ENCODE measurements around the gene OR2A25.

OR2A25 gene

DNA sequence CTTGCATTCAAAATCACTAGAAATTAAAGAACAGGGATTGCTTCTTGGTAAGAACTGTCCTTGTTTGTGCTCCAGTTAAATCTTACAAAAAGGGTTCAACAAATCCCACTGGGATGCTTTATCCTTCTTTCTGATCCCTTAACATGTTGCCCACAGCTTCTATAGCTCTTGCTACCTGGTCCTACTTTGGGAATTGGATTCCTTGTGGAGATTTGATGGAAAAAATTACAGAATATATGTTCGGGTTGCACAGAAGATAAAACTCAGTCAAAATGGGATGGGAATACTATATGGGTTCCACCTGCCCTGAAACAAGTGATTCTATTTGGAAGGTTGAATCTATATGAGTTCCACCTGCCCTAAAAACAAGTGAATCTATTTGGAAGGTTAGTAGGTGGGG, at the start of gene OR2A25:
Gene OR2A25 (plus strand): TSS at position 301 of the 400 bp plus-strand sequence. CDS start 4,409 bp downstream, outside the sequence.
- DNase-seq (ENCODE audit: low read depth, low spot score), result no peak
- H3K36me3 ChIP-seq (ENCODE audit: control insufficient read depth, insufficient read depth, low read length), result no peaks in the 10 kb centered on the region
- no peaks in the 10 kb centered on the region for H3K27me3 ChIP-seq (ENCODE audit: control insufficient read depth, insufficient read depth, low read length)
- no peak within 1 kb of the TSS for H3K4me3 ChIP-seq (ENCODE audit: low read length)
- no peaks in the 10 kb centered on the region for H3K4me1 ChIP-seq (ENCODE audit: control insufficient read depth, insufficient read depth, low read length)
- no peaks in the 10 kb centered on the region for H3K9me3 ChIP-seq (ENCODE audit: control insufficient read depth, insufficient read depth, low read length)
- no peak within 1 kb of the TSS for H3K27ac ChIP-seq (ENCODE audit: low read length)
- no CpG with 5 or more reads among the region's 1 CpG for WGBS (ENCODE audit: insufficient coverage, insufficient read length)

DNA sequence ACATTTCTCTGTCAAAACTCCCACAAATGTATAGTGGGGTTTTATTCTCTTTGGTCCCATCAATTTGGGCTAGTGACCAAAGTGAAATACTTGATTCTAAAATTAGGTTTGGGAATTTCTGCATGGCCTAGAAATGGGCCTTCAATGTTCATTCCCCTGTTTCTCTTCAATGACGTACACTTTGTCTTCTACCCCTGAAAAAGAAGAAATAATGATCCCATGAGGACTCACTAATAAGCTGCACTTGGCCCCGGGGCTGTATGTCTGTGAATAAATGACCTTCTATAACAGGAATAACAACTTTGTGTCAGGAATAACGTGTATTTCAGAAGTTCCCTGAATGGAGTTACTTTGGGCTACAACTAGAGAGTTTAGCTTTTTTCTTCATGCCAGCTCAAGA, 49.3 kb upstream of the OR2A25 start:
- Histone ChIP-seq H3K9me3 (ENCODE audit: control insufficient read depth, insufficient read depth, low read length) (no peaks in the 10 kb centered on the region), H3K36me3 (ENCODE audit: control insufficient read depth, insufficient read depth, low read length) (no peaks in the 10 kb centered on the region), H3K4me3 (ENCODE audit: low read length) (no peak overlapping the region), H3K27ac (ENCODE audit: low read length) (no peak overlapping the region), H3K27me3 (ENCODE audit: control insufficient read depth, insufficient read depth, low read length) (no peaks in the 10 kb centered on the region), H3K4me1 (ENCODE audit: control insufficient read depth, insufficient read depth, low read length) (no peaks in the 10 kb centered on the region)
- no peak for DNase-seq (ENCODE audit: low read depth, low spot score)
- WGBS (ENCODE audit: insufficient coverage, insufficient read length), result no CpG with 5 or more reads among the region's 3 CpGs

DNA sequence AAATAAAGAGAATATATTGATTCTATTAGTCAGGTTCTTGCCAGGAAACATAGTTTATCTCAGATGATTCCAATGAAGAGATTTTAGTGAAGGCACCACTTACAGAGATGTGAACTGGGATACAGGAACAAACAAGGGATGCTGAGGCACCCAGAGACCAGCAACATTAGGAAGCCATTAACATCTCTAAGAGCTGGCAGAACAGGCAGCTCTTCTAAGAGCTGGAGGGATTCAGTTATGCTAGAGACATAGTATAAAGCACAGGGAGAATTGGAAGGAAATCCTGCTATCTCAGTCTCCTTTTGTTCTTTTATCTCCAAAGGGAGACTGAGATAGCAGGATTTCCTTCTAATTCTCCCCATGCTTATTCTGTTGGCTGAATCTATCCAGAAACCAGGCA, 47.4 kb upstream of the OR2A25 start:
- DNase-seq (ENCODE audit: low read depth, low spot score), result no peak
- Histone ChIP-seq H3K27ac (ENCODE audit: low read length) (no peak overlapping the region), H3K4me1 (ENCODE audit: control insufficient read depth, insufficient read depth, low read length) (no peaks in the 10 kb centered on the region), H3K9me3 (ENCODE audit: control insufficient read depth, insufficient read depth, low read length) (no peaks in the 10 kb centered on the region), H3K27me3 (ENCODE audit: control insufficient read depth, insufficient read depth, low read length) (no peaks in the 10 kb centered on the region), H3K36me3 (ENCODE audit: control insufficient read depth, insufficient read depth, low read length) (no peaks in the 10 kb centered on the region), H3K4me3 (ENCODE audit: low read length) (no peak overlapping the region)

DNA sequence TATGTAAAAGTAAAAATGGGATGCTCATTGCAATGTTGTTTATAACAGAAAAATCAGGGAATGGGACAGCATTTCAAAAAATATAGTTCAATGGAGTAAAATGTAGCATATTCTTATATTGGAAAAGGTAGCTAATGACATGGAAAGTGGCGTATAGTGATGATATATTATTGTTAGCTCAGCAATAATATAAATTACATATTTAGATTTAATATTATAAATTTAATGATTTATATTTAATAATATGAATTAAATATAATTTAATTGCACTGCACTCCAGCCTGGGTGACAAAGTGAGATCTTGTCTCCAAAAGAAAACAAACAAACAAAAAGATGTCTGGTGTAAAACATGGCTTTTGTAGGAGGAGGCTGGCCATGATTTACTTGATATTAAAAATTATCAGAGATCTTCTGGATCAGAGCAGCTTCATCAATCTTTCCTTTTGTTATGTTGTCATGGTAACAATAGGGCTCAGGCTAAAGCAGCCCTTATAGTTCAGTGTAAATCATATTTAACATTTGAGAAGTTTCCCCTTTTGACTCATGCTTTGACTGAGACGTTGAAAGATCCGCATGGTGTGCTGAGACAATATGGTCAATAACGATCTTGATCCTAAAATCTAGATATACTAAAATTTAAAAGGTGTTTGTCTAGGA, 46.3 kb upstream of the OR2A25 start:
- no peaks in the 10 kb centered on the region for H3K9me3 ChIP-seq (ENCODE audit: control insufficient read depth, insufficient read depth, low read length)
- no peaks in the 10 kb centered on the region for H3K4me1 ChIP-seq (ENCODE audit: control insufficient read depth, insufficient read depth, low read length)
- no peak overlapping the region for H3K27ac ChIP-seq (ENCODE audit: low read length)
- WGBS (ENCODE audit: insufficient coverage, insufficient read length), result 100% methylated on average over 1 of the region's 4 CpGs
- no peak for DNase-seq (ENCODE audit: low read depth, low spot score)
- no peaks in the 10 kb centered on the region for H3K27me3 ChIP-seq (ENCODE audit: control insufficient read depth, insufficient read depth, low read length)
- H3K36me3 ChIP-seq (ENCODE audit: control insufficient read depth, insufficient read depth, low read length), result no peaks in the 10 kb centered on the region
- no peak overlapping the region for H3K4me3 ChIP-seq (ENCODE audit: low read length)

- H3K9me3 ChIP-seq (ENCODE audit: control insufficient read depth, insufficient read depth, low read length), result no peaks in the 10 kb centered on the region
- DNase-seq (ENCODE audit: low read depth, low spot score), result no peak
- no peaks in the 10 kb centered on the region for H3K4me1 ChIP-seq (ENCODE audit: control insufficient read depth, insufficient read depth, low read length)
- H3K4me3 ChIP-seq (ENCODE audit: low read length), result no peak overlapping the region
- no CpG with 5 or more reads among the region's 3 CpGs for WGBS (ENCODE audit: insufficient coverage, insufficient read length)
- no peaks in the 10 kb centered on the region for H3K36me3 ChIP-seq (ENCODE audit: control insufficient read depth, insufficient read depth, low read length)
- H3K27me3 ChIP-seq (ENCODE audit: control insufficient read depth, insufficient read depth, low read length), result no peaks in the 10 kb centered on the region
- no peak overlapping the region for H3K27ac ChIP-seq (ENCODE audit: low read length)
Observed at GRCh38 chr7:144024213-144024612, 45.4 kb upstream of the OR2A25 start.

DNA sequence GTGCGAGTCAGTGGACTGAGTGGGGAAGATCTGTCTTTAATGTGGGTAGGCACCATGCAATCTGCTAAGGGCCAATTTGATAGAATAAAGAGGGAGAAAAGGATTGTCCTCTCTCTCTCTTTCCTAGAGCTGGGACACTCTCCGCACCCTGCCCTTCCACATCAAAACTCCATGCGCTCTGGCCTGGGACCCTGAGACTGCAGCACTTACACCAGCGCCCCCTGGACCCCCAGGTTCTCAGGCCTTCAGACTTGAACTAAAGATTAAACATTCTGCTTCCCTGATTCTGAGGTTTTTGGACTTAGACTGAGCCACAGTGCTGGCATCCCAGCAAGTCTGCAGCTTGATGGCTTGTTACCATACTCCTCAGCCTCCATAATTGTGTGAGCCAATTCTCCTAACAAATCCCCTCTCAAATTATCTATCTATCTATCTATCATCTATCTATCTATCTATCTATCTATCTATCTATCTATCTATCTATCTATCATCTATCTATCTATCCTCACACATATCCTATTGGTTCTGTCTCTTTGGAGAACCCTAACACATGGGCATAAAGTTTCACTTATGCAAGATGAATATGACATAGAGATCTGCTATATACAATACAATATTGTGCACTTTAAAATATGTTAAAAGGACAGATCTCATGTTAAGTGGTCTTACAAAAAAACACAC, 43.3 kb upstream of the OR2A25 start:
- Histone ChIP-seq H3K9me3 (ENCODE audit: control insufficient read depth, insufficient read depth, low read length) (no peaks in the 10 kb centered on the region), H3K27me3 (ENCODE audit: control insufficient read depth, insufficient read depth, low read length) (no peaks in the 10 kb centered on the region), H3K4me3 (ENCODE audit: low read length) (no peak overlapping the region), H3K36me3 (ENCODE audit: control insufficient read depth, insufficient read depth, low read length) (no peaks in the 10 kb centered on the region), H3K27ac (ENCODE audit: low read length) (no peak overlapping the region), H3K4me1 (ENCODE audit: control insufficient read depth, insufficient read depth, low read length) (no peaks in the 10 kb centered on the region)
- no CpG with 5 or more reads among the region's 4 CpGs for WGBS (ENCODE audit: insufficient coverage, insufficient read length)
- no peak for DNase-seq (ENCODE audit: low read depth, low spot score)

DNA sequence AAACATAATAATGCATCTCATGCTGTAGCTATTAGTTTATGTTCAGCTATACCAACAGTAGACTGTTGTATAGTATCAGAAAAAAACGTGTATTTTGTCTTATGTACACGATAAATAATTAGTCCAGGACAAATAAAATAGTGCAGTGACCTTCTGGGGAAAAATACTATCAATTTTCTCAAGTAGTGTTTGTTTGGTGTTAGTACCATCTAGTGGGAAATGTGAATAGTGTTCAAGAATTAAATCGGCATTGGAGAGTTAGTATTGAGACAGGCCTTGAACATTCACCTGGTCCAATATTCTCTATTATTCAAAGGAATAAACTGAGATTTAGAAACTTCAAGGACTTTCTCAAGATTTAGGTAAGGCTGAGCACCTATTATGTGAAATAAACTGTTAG, 42.5 kb upstream of the OR2A25 start:
- WGBS (ENCODE audit: insufficient coverage, insufficient read length), result no CpG with 5 or more reads among the region's 3 CpGs
- no peaks in the 10 kb centered on the region for H3K4me1 ChIP-seq (ENCODE audit: control insufficient read depth, insufficient read depth, low read length)
- H3K27me3 ChIP-seq (ENCODE audit: control insufficient read depth, insufficient read depth, low read length), result no peaks in the 10 kb centered on the region
- no peak for DNase-seq (ENCODE audit: low read depth, low spot score)
- no peak overlapping the region for H3K27ac ChIP-seq (ENCODE audit: low read length)
- H3K36me3 ChIP-seq (ENCODE audit: control insufficient read depth, insufficient read depth, low read length), result no peaks in the 10 kb centered on the region
- H3K9me3 ChIP-seq (ENCODE audit: control insufficient read depth, insufficient read depth, low read length), result no peaks in the 10 kb centered on the region
- H3K4me3 ChIP-seq (ENCODE audit: low read length), result no peak overlapping the region

DNA sequence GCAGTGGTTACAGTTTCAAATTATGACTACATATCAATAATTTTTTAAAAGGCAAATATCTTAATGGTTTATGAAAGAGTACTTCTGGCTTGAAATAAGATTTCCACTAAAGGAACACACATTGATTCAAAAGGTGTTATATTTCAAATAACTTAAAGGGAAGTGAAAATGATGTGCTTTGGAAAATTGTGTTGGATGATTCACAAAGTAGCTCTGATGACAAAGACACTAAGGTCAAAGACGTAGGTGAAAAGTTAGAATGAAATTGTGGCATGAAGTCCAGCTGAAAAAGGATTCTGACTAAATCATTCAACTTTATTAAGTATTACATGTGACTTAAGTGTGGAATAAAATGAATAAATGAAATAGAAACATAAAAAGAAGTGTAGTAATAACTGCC, 41.6 kb upstream of the OR2A25 start:
- Histone ChIP-seq H3K9me3 (ENCODE audit: control insufficient read depth, insufficient read depth, low read length) (no peaks in the 10 kb centered on the region), H3K4me1 (ENCODE audit: control insufficient read depth, insufficient read depth, low read length) (no peaks in the 10 kb centered on the region), H3K27ac (ENCODE audit: low read length) (no peak overlapping the region), H3K36me3 (ENCODE audit: control insufficient read depth, insufficient read depth, low read length) (no peaks in the 10 kb centered on the region), H3K4me3 (ENCODE audit: low read length) (no peak overlapping the region), H3K27me3 (ENCODE audit: control insufficient read depth, insufficient read depth, low read length) (no peaks in the 10 kb centered on the region)
- DNase-seq (ENCODE audit: low read depth, low spot score), result no peak
- WGBS (ENCODE audit: insufficient coverage, insufficient read length), result no CpG with 5 or more reads among the region's 1 CpG

- WGBS (ENCODE audit: insufficient coverage, insufficient read length), result no CpG with 5 or more reads among the region's 3 CpGs
- H3K27ac ChIP-seq (ENCODE audit: low read length), result no peak overlapping the region
Observed at GRCh38 chr7:144028547-144028946, 41.1 kb upstream of the OR2A25 start.

GRCh38 chr7:144032516-144032915, 37.1 kb upstream of the OR2A25 start:
- no CpG with 5 or more reads among the region's 5 CpGs for WGBS (ENCODE audit: insufficient coverage, insufficient read length)
- Histone ChIP-seq H3K27ac (ENCODE audit: low read length) (no peak overlapping the region), H3K9me3 (ENCODE audit: control insufficient read depth, insufficient read depth, low read length) (no peaks in the 10 kb centered on the region), H3K27me3 (ENCODE audit: control insufficient read depth, insufficient read depth, low read length) (no peaks in the 10 kb centered on the region), H3K36me3 (ENCODE audit: control insufficient read depth, insufficient read depth, low read length) (no peaks in the 10 kb centered on the region), H3K4me1 (ENCODE audit: control insufficient read depth, insufficient read depth, low read length) (no peaks in the 10 kb centered on the region), H3K4me3 (ENCODE audit: low read length) (no peak overlapping the region)
- DNase-seq (ENCODE audit: low read depth, low spot score), result no peak

More at GRCh38 chr7:144028547-144028946, 41.1 kb upstream of the OR2A25 start:
- no peaks in the 10 kb centered on the region for H3K4me1 ChIP-seq (ENCODE audit: control insufficient read depth, insufficient read depth, low read length)
- no peaks in the 10 kb centered on the region for H3K27me3 ChIP-seq (ENCODE audit: control insufficient read depth, insufficient read depth, low read length)
- no peak for DNase-seq (ENCODE audit: low read depth, low spot score)
- H3K36me3 ChIP-seq (ENCODE audit: control insufficient read depth, insufficient read depth, low read length), result no peaks in the 10 kb centered on the region
- no peak overlapping the region for H3K4me3 ChIP-seq (ENCODE audit: low read length)
- H3K9me3 ChIP-seq (ENCODE audit: control insufficient read depth, insufficient read depth, low read length), result no peaks in the 10 kb centered on the region

Data from iPS DF 6.9 (cell line).